ENCODE results near the gene MAST4.

MAST4 gene

GRCh38 chr5:66985417-66985816 is 389.2 kb downstream of the MAST4 start:
- DNase-seq = no peak

GRCh38 chr5:66986009-66986408 is 389.8 kb downstream of the MAST4 start:
- H3K79me1 ChIP-seq (replicated peaks; ENCODE audit: low read length, poor library complexity, severe bottlenecking) = peaks cover 10% of the 10 kb centered on the region

More at GRCh38 chr5:66985417-66985816, 389.2 kb downstream of the MAST4 start:
- no peak overlapping the region for H4K91ac ChIP-seq (ENCODE audit: low read length)
- no peak overlapping the region for H3K18ac ChIP-seq (ENCODE audit: low read depth in 1 of 2, low read length in 2 of 2)
- H3K36me3 ChIP-seq (ENCODE audit: control insufficient read depth in 1 of 2, insufficient read depth in 2 of 2, low read depth in 1 of 2, low read length in 2 of 2) = no peaks in the 10 kb centered on the region
- no peak overlapping the region for H2AFZ ChIP-seq (ENCODE audit: low read depth, low read length)
- H3K4ac ChIP-seq (ENCODE audit: low read depth in 1 of 2, low read length in 2 of 2) = no peak overlapping the region
- H2BK15ac ChIP-seq (ENCODE audit: low read depth, poor library complexity, severe bottlenecking) = no peak overlapping the region
- no peak overlapping the region for H3K9ac ChIP-seq (ENCODE audit: low read length)
- H3K4me1 ChIP-seq (ENCODE audit: control insufficient read depth, insufficient read depth, low read depth, low read length) = peaks cover 6% of the 10 kb centered on the region
- no peak overlapping the region for H2BK5ac ChIP-seq (ENCODE audit: low read depth, low read length, poor library complexity, severe bottlenecking)
- no peak overlapping the region for H4K8ac ChIP-seq (ENCODE audit: low read length)
- 90% methylated on average over 2 of the region's 3 CpGs for WGBS
- no peak overlapping the region for H3K14ac ChIP-seq (ENCODE audit: low read length in 2 of 2)
- no peak overlapping the region for H2AK5ac ChIP-seq (ENCODE audit: low read length, severe bottlenecking)
- no peak overlapping the region for H3K4me2 ChIP-seq (ENCODE audit: low read length, poor library complexity, severe bottlenecking)
- H3K4me3 ChIP-seq (ENCODE audit: insufficient read depth in 1 of 2, low read depth in 1 of 2, low read length in 2 of 2) = no peak overlapping the region
- H2BK12ac ChIP-seq (ENCODE audit: low read length in 2 of 2) = no peak overlapping the region
- H3K9me3 ChIP-seq (ENCODE audit: control insufficient read depth, low read length) = no peaks in the 10 kb centered on the region
- H3K27ac ChIP-seq (ENCODE audit: low read length, poor library complexity, severe bottlenecking) = no peak overlapping the region
- peaks cover 10% of the 10 kb centered on the region for H3K79me1 ChIP-seq (replicated peaks; ENCODE audit: low read length, poor library complexity, severe bottlenecking)
- no peaks in the 10 kb centered on the region for H3K27me3 ChIP-seq (ENCODE audit: control insufficient read depth in 1 of 2, insufficient read depth in 1 of 2, low read length in 2 of 2)
- H2BK120ac ChIP-seq (ENCODE audit: low read depth, low read length) = no peak overlapping the region
- H3K23ac ChIP-seq (ENCODE audit: low read length in 2 of 2) = no peak overlapping the region

DNA sequence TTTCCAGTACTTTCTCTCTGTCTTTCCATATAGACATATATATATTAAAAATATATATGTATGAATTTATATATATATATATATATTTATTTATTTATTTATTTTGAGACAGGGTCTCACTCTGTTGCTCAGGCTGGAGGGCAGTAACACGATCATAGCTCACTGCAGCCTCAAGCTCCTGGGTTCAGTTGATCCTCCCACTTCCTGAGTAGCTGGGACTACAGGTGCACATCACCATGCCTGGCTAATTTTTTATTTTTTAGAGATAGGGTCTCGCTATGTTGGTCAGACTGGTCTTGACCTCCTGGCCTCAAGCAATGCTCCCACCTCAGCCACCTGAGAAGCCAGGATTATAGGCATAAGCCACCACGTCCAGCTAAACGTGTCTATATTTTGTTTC is 390.3 kb downstream of the MAST4 start:
- Histone ChIP-seq H3K4me3 (ENCODE audit: insufficient read depth in 1 of 2, low read depth in 1 of 2, low read length in 2 of 2) (no peak overlapping the region), H2BK12ac (ENCODE audit: low read length in 2 of 2) (no peak overlapping the region), H4K8ac (ENCODE audit: low read length) (no peak overlapping the region), H3K4me1 (ENCODE audit: control insufficient read depth, insufficient read depth, low read depth, low read length) (peaks cover 6% of the 10 kb centered on the region), H3K79me1 (replicated peaks; ENCODE audit: low read length, poor library complexity, severe bottlenecking) (peaks cover 10% of the 10 kb centered on the region), H2AFZ (ENCODE audit: low read depth, low read length) (no peak overlapping the region), H3K4ac (ENCODE audit: low read depth in 1 of 2, low read length in 2 of 2) (no peak overlapping the region), H3K4me2 (ENCODE audit: low read length, poor library complexity, severe bottlenecking) (no peak overlapping the region), H3K14ac (ENCODE audit: low read length in 2 of 2) (no peak overlapping the region), H2BK15ac (ENCODE audit: low read depth, poor library complexity, severe bottlenecking) (no peak overlapping the region), H3K9ac (ENCODE audit: low read length) (no peak overlapping the region), H3K9me3 (ENCODE audit: control insufficient read depth, low read length) (no peaks in the 10 kb centered on the region), H3K27ac (ENCODE audit: low read length, poor library complexity, severe bottlenecking) (no peak overlapping the region), H2AK5ac (ENCODE audit: low read length, severe bottlenecking) (no peak overlapping the region), H3K27me3 (ENCODE audit: control insufficient read depth in 1 of 2, insufficient read depth in 1 of 2, low read length in 2 of 2) (no peaks in the 10 kb centered on the region), H3K36me3 (ENCODE audit: control insufficient read depth in 1 of 2, insufficient read depth in 2 of 2, low read depth in 1 of 2, low read length in 2 of 2) (no peaks in the 10 kb centered on the region), H3K23ac (ENCODE audit: low read length in 2 of 2) (no peak overlapping the region), H3K18ac (ENCODE audit: low read depth in 1 of 2, low read length in 2 of 2) (no peak overlapping the region), H2BK120ac (ENCODE audit: low read depth, low read length) (no peak overlapping the region), H2BK5ac (ENCODE audit: low read depth, low read length, poor library complexity, severe bottlenecking) (no peak overlapping the region), H4K91ac (ENCODE audit: low read length) (no peak overlapping the region)
- DNase-seq = no peak
- WGBS = 86% methylated on average over 2 of the region's 4 CpGs

More at GRCh38 chr5:66986009-66986408, 389.8 kb downstream of the MAST4 start:
- Histone ChIP-seq H3K18ac (ENCODE audit: low read depth in 1 of 2, low read length in 2 of 2) (no peak overlapping the region), H3K27ac (ENCODE audit: low read length, poor library complexity, severe bottlenecking) (no peak overlapping the region), H2AFZ (ENCODE audit: low read depth, low read length) (no peak overlapping the region), H3K4me2 (ENCODE audit: low read length, poor library complexity, severe bottlenecking) (no peak overlapping the region), H3K4me3 (ENCODE audit: insufficient read depth in 1 of 2, low read depth in 1 of 2, low read length in 2 of 2) (no peak overlapping the region), H4K91ac (ENCODE audit: low read length) (no peak overlapping the region), H3K9ac (ENCODE audit: low read length) (no peak overlapping the region), H3K23ac (ENCODE audit: low read length in 2 of 2) (no peak overlapping the region), H3K27me3 (ENCODE audit: control insufficient read depth in 1 of 2, insufficient read depth in 1 of 2, low read length in 2 of 2) (no peaks in the 10 kb centered on the region), H3K36me3 (ENCODE audit: control insufficient read depth in 1 of 2, insufficient read depth in 2 of 2, low read depth in 1 of 2, low read length in 2 of 2) (no peaks in the 10 kb centered on the region), H3K4ac (ENCODE audit: low read depth in 1 of 2, low read length in 2 of 2) (no peak overlapping the region), H2BK5ac (ENCODE audit: low read depth, low read length, poor library complexity, severe bottlenecking) (no peak overlapping the region), H2BK15ac (ENCODE audit: low read depth, poor library complexity, severe bottlenecking) (no peak overlapping the region), H2BK120ac (ENCODE audit: low read depth, low read length) (no peak overlapping the region), H4K8ac (ENCODE audit: low read length) (no peak overlapping the region), H3K4me1 (ENCODE audit: control insufficient read depth, insufficient read depth, low read depth, low read length) (peaks cover 6% of the 10 kb centered on the region), H3K14ac (ENCODE audit: low read length in 2 of 2) (no peak overlapping the region), H2AK5ac (ENCODE audit: low read length, severe bottlenecking) (no peak overlapping the region), H2BK12ac (ENCODE audit: low read length in 2 of 2) (no peak overlapping the region), H3K9me3 (ENCODE audit: control insufficient read depth, low read length) (no peaks in the 10 kb centered on the region)
- DNase-seq = no peak
- 93% methylated on average over 1 of the region's 2 CpGs for WGBS

GRCh38 chr5:66987126-66987525 is 390.9 kb downstream of the MAST4 start:
- Histone ChIP-seq H3K14ac (ENCODE audit: low read length in 2 of 2) (no peak overlapping the region), H2BK12ac (ENCODE audit: low read length in 2 of 2) (no peak overlapping the region), H3K18ac (ENCODE audit: low read depth in 1 of 2, low read length in 2 of 2) (no peak overlapping the region), H4K8ac (ENCODE audit: low read length) (no peak overlapping the region), H2AK5ac (ENCODE audit: low read length, severe bottlenecking) (no peak overlapping the region), H3K27me3 (ENCODE audit: control insufficient read depth in 1 of 2, insufficient read depth in 1 of 2, low read length in 2 of 2) (no peaks in the 10 kb centered on the region), H3K9ac (ENCODE audit: low read length) (peak overlapping the region; percentile 42), H3K79me1 (replicated peaks; ENCODE audit: low read length, poor library complexity, severe bottlenecking) (peaks cover 10% of the 10 kb centered on the region), H3K4me1 (ENCODE audit: control insufficient read depth, insufficient read depth, low read depth, low read length) (peaks cover 6% of the 10 kb centered on the region), H2AFZ (ENCODE audit: low read depth, low read length) (no peak overlapping the region), H3K36me3 (ENCODE audit: control insufficient read depth in 1 of 2, insufficient read depth in 2 of 2, low read depth in 1 of 2, low read length in 2 of 2) (no peaks in the 10 kb centered on the region), H2BK5ac (ENCODE audit: low read depth, low read length, poor library complexity, severe bottlenecking) (no peak overlapping the region), H3K4me2 (ENCODE audit: low read length, poor library complexity, severe bottlenecking) (no peak overlapping the region), H3K9me3 (ENCODE audit: control insufficient read depth, low read length) (no peaks in the 10 kb centered on the region), H4K91ac (ENCODE audit: low read length) (no peak overlapping the region), H2BK15ac (ENCODE audit: low read depth, poor library complexity, severe bottlenecking) (no peak overlapping the region), H2BK120ac (ENCODE audit: low read depth, low read length) (no peak overlapping the region), H3K4ac (ENCODE audit: low read depth in 1 of 2, low read length in 2 of 2) (no peak overlapping the region), H3K23ac (ENCODE audit: low read length in 2 of 2) (no peak overlapping the region), H3K27ac (ENCODE audit: low read length, poor library complexity, severe bottlenecking) (no peak overlapping the region), H3K4me3 (ENCODE audit: insufficient read depth in 1 of 2, low read depth in 1 of 2, low read length in 2 of 2) (no peak overlapping the region)
- no peak for DNase-seq
- 67% methylated on average over 1 of the region's 2 CpGs for WGBS
